Keratinocyte (primary cell): Measurements from ENCODE around the gene TMEM184A. TPM values are rescaled to one million over a fixed set of nuclear protein-coding genes. Genes with fewer than 3 reads are reported as not detected.

Source experiments
- DNase-seq: peaks from one replicate; pipeline ENCODE4 v3.0.0-alpha.2; 2011; ENCODE audit warnings: low read depth, missing footprints, low spot score
- FAIRE-seq: peaks from 2 replicates; lab custom pipeline; 2011; peaks lifted over from hg19 to GRCh38; lab: Jason Lieb, UNC
- H2AFZ ChIP-seq: 2 replicates; pipeline ENCODE4 v1.6.0; 2012; ENCODE audit warnings: low read length, control low read depth, inconsistent platforms; ENCODE audit not compliant: control insufficient read depth
- H3K27ac ChIP-seq: 2 replicates; pipeline ENCODE4 v1.5.1; 2011; ENCODE audit warnings: low read length; ENCODE audit not compliant: control insufficient read depth, insufficient read depth
- H3K27me3 ChIP-seq: 3 replicates; pipeline ENCODE4 v1.6.0; 2011; ENCODE audit warnings: low read length; ENCODE audit not compliant: control insufficient read depth, insufficient read depth; ENCODE audit errors: extremely low read depth
- H3K36me3 ChIP-seq, 2 experiments: 2 replicates in 1 of 2; 3 replicates in 1 of 2; pipeline ENCODE4 v1.5.1; 2011; ENCODE audit warnings: low read length in 2 of 2, mild to moderate bottlenecking in 1 of 2; ENCODE audit not compliant: control insufficient read depth in 2 of 2, insufficient read depth in 2 of 2; ENCODE audit errors: extremely low read depth in 1 of 2
- H3K4me1 ChIP-seq: 3 replicates; pipeline ENCODE4 v1.5.1; 2011; ENCODE audit warnings: low read length; ENCODE audit not compliant: control insufficient read depth, insufficient read depth; ENCODE audit errors: extremely low read depth
- H3K4me2 ChIP-seq: 3 replicates; pipeline ENCODE4 v1.6.0; 2011; ENCODE audit warnings: low read depth, low read length; ENCODE audit not compliant: control insufficient read depth, insufficient read depth; ENCODE audit errors: extremely low read depth
- H3K4me3 ChIP-seq, 3 experiments: fragments of 200-600 bp in 1 of 3; sonication (generic) in 1 of 3; 2 replicates in 2 of 3; 3 replicates in 1 of 3; pipeline ENCODE4 v1.5.1; 2011 to 2016; ENCODE audit warnings: low read length in 3 of 3, mild to moderate bottlenecking in 3 of 3, control low read depth in 2 of 3, inconsistent platforms in 1 of 3, low read depth in 1 of 3, mixed read lengths in 1 of 3, mixed run types in 1 of 3, moderate library complexity in 1 of 3; ENCODE audit not compliant: control insufficient read depth in 2 of 3, insufficient read depth in 2 of 3; ENCODE audit errors: extremely low read depth in 1 of 3
- H3K79me2 ChIP-seq: 2 replicates; pipeline ENCODE4 v1.6.0; 2012; ENCODE audit warnings: low read length; ENCODE audit not compliant: control insufficient read depth, insufficient read depth
- H3K9ac ChIP-seq: 3 replicates; pipeline ENCODE4 v1.6.0; 2011; ENCODE audit warnings: low read length; ENCODE audit not compliant: control insufficient read depth, insufficient read depth; ENCODE audit errors: extremely low read depth
- H3K9me1 ChIP-seq: 3 replicates; pipeline ENCODE4 v1.6.0; 2011; ENCODE audit warnings: low read length; ENCODE audit not compliant: control insufficient read depth, insufficient read depth; ENCODE audit errors: extremely low read depth
- H3K9me3 ChIP-seq: 2 replicates; pipeline ENCODE4 v1.5.1; 2012; ENCODE audit warnings: low read depth, low read length; ENCODE audit not compliant: control insufficient read depth
- H4K20me1 ChIP-seq: 3 replicates; pipeline ENCODE4 v1.6.0; 2011; ENCODE audit warnings: low read length; ENCODE audit not compliant: control insufficient read depth, insufficient read depth; ENCODE audit errors: extremely low read depth
- CTCF ChIP-seq, 3 experiments: IDR thresholded peaks in 1 of 3; conservative IDR thresholded peaks in 1 of 3; optimal IDR thresholded peaks in 1 of 3; 2 replicates in 2 of 3; 3 replicates in 1 of 3; pipeline versions ENCODE3 to v1.5.1; 2011; ENCODE audit warnings: low read length in 3 of 3, mild to moderate bottlenecking in 3 of 3, moderate library complexity in 2 of 3, control low read depth in 1 of 3, inconsistent platforms in 1 of 3; ENCODE audit not compliant: insufficient read depth in 2 of 3; ENCODE audit errors: extremely low read depth in 1 of 3
- EZH2 ChIP-seq: IDR thresholded peaks from one replicate; pipeline ENCODE4 v1.6.1; 2012; ENCODE audit warnings: inconsistent platforms, mild to moderate bottlenecking, low read length, moderate library complexity
- dilution Hi-C: fragments of 300-500 bp; cut with MboI; formaldehyde crosslinking; loops from one replicate; pipeline ENCODE4 v1.7.0; 2020; ENCODE audit warnings: low sequenced_read_pairs; ENCODE audit not compliant: extremely low pct_ligation_motif_present
- polyA plus RNA-seq, 5 experiments: library from polyadenylated mRNA; depleted of rRNA in 3 of 5; stranded (reverse) in 3 of 5; stranded (forward) in 1 of 5; unstranded in 1 of 5; fragments of >200 nt; gene quantifications; 1 replicate in 1 of 5; 2 replicates in 3 of 5; 3 replicates in 1 of 5; pipeline versions ENCODE4 v1.2.1 to v1.2.3, GENCODE V29; 2011 to 2012; ENCODE audit warnings: missing spikeins in 2 of 5, low read depth in 1 of 5, low replicate concordance in 1 of 5

Gene TMEM184A
- polyA plus RNA-seq, 1 donor (not counting 4 experiments of a cell fraction or from before 2014, with no cell fraction given), result 2.9 TPM

- Histone ChIP-seq H3K4me2 (no peak overlapping the region), H3K4me3 (no peak overlapping the region), H3K9ac (no peak overlapping the region), H3K79me2 (no peaks in the 10 kb centered on the region), H3K9me1 (no peaks in the 10 kb centered on the region), H4K20me1 (peaks cover 5% of the 10 kb centered on the region), H3K27ac (no peak overlapping the region), H3K4me1 (peaks cover 3% of the 10 kb centered on the region), H3K36me3 (no peaks in the 10 kb centered on the region), H3K9me3 (peaks cover 5% of the 10 kb centered on the region), H2AFZ (no peak overlapping the region), H3K27me3 (peaks cover 61% of the 10 kb centered on the region)
- no peak for FAIRE-seq
- dilution Hi-C loops, result no loop called here
- no peak for DNase-seq
- TF ChIP-seq CTCF (optimal IDR thresholded peaks at IDR 0.05 in 1 of 3, IDR thresholded peaks at IDR 0.05 in 1 of 3, conservative IDR thresholded peaks at IDR 0.05 in 1 of 3; ENCODE audit: extremely low read depth in 1 of 3, insufficient read depth in 2 of 3, low read length in 3 of 3) (no peak), EZH2 (no peak)
Observed at GRCh38 chr7:1588978-1589377, 33.0 kb upstream of the TMEM184A start.

GRCh38 chr7:1587738-1588137 is 31.7 kb upstream of the TMEM184A start:
- FAIRE-seq (no peak), DNase-seq (no peak)
- dilution Hi-C loops, result no loop called here
- no peak overlapping the region for H3K9ac ChIP-seq
- peaks cover 5% of the 10 kb centered on the region for H4K20me1 ChIP-seq
- peaks cover 5% of the 10 kb centered on the region for H3K9me3 ChIP-seq
- no peaks in the 10 kb centered on the region for H3K9me1 ChIP-seq
- no peak overlapping the region for H2AFZ ChIP-seq
- H3K36me3 ChIP-seq, result no peaks in the 10 kb centered on the region
- H3K27ac ChIP-seq, result no peak overlapping the region
- no peaks in the 10 kb centered on the region for H3K79me2 ChIP-seq
- H3K27me3 ChIP-seq, result peaks cover 53% of the 10 kb centered on the region
- H3K4me3 ChIP-seq, result no peak overlapping the region
- no peak overlapping the region for H3K4me2 ChIP-seq
- H3K4me1 ChIP-seq, result no peaks in the 10 kb centered on the region
- no peak for TF ChIP-seq CTCF (optimal IDR thresholded peaks at IDR 0.05 in 1 of 3, IDR thresholded peaks at IDR 0.05 in 1 of 3, conservative IDR thresholded peaks at IDR 0.05 in 1 of 3; ENCODE audit: extremely low read depth in 1 of 3, insufficient read depth in 2 of 3, low read length in 3 of 3)
- TF ChIP-seq EZH2, result no peak
